ENCODE results near the gene LDLRAD4.
"Not testable (repeated sequence)": the region's sequence is repeated elsewhere in the genome, so short reads cannot be mapped to it uniquely, and the experiment has no call there.

Gene LDLRAD4

GRCh38 chr18:13485604-13486003, 267.0 kb downstream of the LDLRAD4 start:
- H3K27me3 ChIP-seq (replicated peaks; ENCODE audit: control insufficient read depth, insufficient read depth, low read length), result peaks cover 14% of the 10 kb centered on the region
- no peaks in the 10 kb centered on the region for H3K36me3 ChIP-seq (ENCODE audit: control insufficient read depth, insufficient read depth, low read length, severe bottlenecking)
- no peak overlapping the region for H3K9ac ChIP-seq (ENCODE audit: low read length)
- no peak for DNase-seq (ENCODE audit: low read depth)
- no peaks in the 10 kb centered on the region for H3K9me3 ChIP-seq (ENCODE audit: control insufficient read depth, low read length)
- no peaks in the 10 kb centered on the region for H3K4me1 ChIP-seq (ENCODE audit: control insufficient read depth, insufficient read depth, low read length)
- no peak overlapping the region for H3K4me3 ChIP-seq (ENCODE audit: low read length)

- no peak overlapping the region for H3K4me3 ChIP-seq (ENCODE audit: low read length)
- no peaks in the 10 kb centered on the region for H3K4me1 ChIP-seq (ENCODE audit: control insufficient read depth, insufficient read depth, low read length)
- DNase-seq (ENCODE audit: low read depth), result no peak
- no peak overlapping the region for H3K9ac ChIP-seq (ENCODE audit: low read length)
- H3K36me3 ChIP-seq (ENCODE audit: control insufficient read depth, insufficient read depth, low read length, severe bottlenecking), result no peaks in the 10 kb centered on the region
- no peaks in the 10 kb centered on the region for H3K9me3 ChIP-seq (ENCODE audit: control insufficient read depth, low read length)
- peaks cover 14% of the 10 kb centered on the region for H3K27me3 ChIP-seq (replicated peaks; ENCODE audit: control insufficient read depth, insufficient read depth, low read length)
Measured at GRCh38 chr18:13486284-13486683, 267.7 kb downstream of the LDLRAD4 start.

- H3K27me3 ChIP-seq (replicated peaks; ENCODE audit: control insufficient read depth, insufficient read depth, low read length), result peaks cover 14% of the 10 kb centered on the region
- H3K9ac ChIP-seq (ENCODE audit: low read length), result no peak overlapping the region
- no peaks in the 10 kb centered on the region for H3K36me3 ChIP-seq (ENCODE audit: control insufficient read depth, insufficient read depth, low read length, severe bottlenecking)
- no peak for DNase-seq (ENCODE audit: low read depth)
- H3K4me1 ChIP-seq (ENCODE audit: control insufficient read depth, insufficient read depth, low read length), result no peaks in the 10 kb centered on the region
- H3K9me3 ChIP-seq (ENCODE audit: control insufficient read depth, low read length), result no peaks in the 10 kb centered on the region
- no peak overlapping the region for H3K4me3 ChIP-seq (ENCODE audit: low read length)
Measured at GRCh38 chr18:13486686-13487085, 268.1 kb downstream of the LDLRAD4 start.

GRCh38 chr18:13487237-13487636, 268.7 kb downstream of the LDLRAD4 start:
- H3K9me3 ChIP-seq (ENCODE audit: control insufficient read depth, low read length), result no peaks in the 10 kb centered on the region
- no peak overlapping the region for H3K4me3 ChIP-seq (ENCODE audit: low read length)
- peaks cover 17% of the 10 kb centered on the region for H3K27me3 ChIP-seq (replicated peaks; ENCODE audit: control insufficient read depth, insufficient read depth, low read length)
- no peak for DNase-seq (ENCODE audit: low read depth)
- H3K4me1 ChIP-seq (ENCODE audit: control insufficient read depth, insufficient read depth, low read length), result no peaks in the 10 kb centered on the region
- no peak overlapping the region for H3K9ac ChIP-seq (ENCODE audit: low read length)
- H3K36me3 ChIP-seq (ENCODE audit: control insufficient read depth, insufficient read depth, low read length, severe bottlenecking), result no peaks in the 10 kb centered on the region

GRCh38 chr18:13488281-13488929, 269.8 kb downstream of the LDLRAD4 start:
- H3K36me3 ChIP-seq (ENCODE audit: control insufficient read depth, insufficient read depth, low read length, severe bottlenecking), result no peaks in the 10 kb centered on the region
- peaks cover 16% of the 10 kb centered on the region for H3K27me3 ChIP-seq (replicated peaks; ENCODE audit: control insufficient read depth, insufficient read depth, low read length)
- DNase-seq (ENCODE audit: low read depth), result no peak
- no peak overlapping the region for H3K9ac ChIP-seq (ENCODE audit: low read length)
- no peak overlapping the region for H3K4me3 ChIP-seq (ENCODE audit: low read length)
- no peaks in the 10 kb centered on the region for H3K9me3 ChIP-seq (ENCODE audit: control insufficient read depth, low read length)
- H3K4me1 ChIP-seq (ENCODE audit: control insufficient read depth, insufficient read depth, low read length), result no peaks in the 10 kb centered on the region

- not testable (repeated sequence) for DNase-seq (ENCODE audit: low read depth); H3K36me3 ChIP-seq (ENCODE audit: control insufficient read depth, insufficient read depth, low read length, severe bottlenecking); H3K4me3 ChIP-seq (ENCODE audit: low read length); H3K4me1 ChIP-seq (ENCODE audit: control insufficient read depth, insufficient read depth, low read length); H3K9me3 ChIP-seq (ENCODE audit: control insufficient read depth, low read length); H3K9ac ChIP-seq (ENCODE audit: low read length)
- H3K27me3 ChIP-seq (replicated peaks; ENCODE audit: control insufficient read depth, insufficient read depth, low read length), result peaks cover 16% of the 10 kb centered on the region
Measured at GRCh38 chr18:13489303-13489702, 270.7 kb downstream of the LDLRAD4 start.

- Histone ChIP-seq H3K4me3 (ENCODE audit: low read length) (no peak overlapping the region), H3K9me3 (ENCODE audit: control insufficient read depth, low read length) (no peaks in the 10 kb centered on the region), H3K27me3 (replicated peaks; ENCODE audit: control insufficient read depth, insufficient read depth, low read length) (peaks cover 17% of the 10 kb centered on the region), H3K9ac (ENCODE audit: low read length) (no peak overlapping the region), H3K36me3 (ENCODE audit: control insufficient read depth, insufficient read depth, low read length, severe bottlenecking) (no peaks in the 10 kb centered on the region), H3K4me1 (ENCODE audit: control insufficient read depth, insufficient read depth, low read length) (no peaks in the 10 kb centered on the region)
- DNase-seq (ENCODE audit: low read depth), result no peak
Measured at GRCh38 chr18:13491138-13491537, 272.6 kb downstream of the LDLRAD4 start.

- Histone ChIP-seq H3K9ac (ENCODE audit: low read length) (no peak overlapping the region), H3K4me1 (ENCODE audit: control insufficient read depth, insufficient read depth, low read length) (no peaks in the 10 kb centered on the region), H3K9me3 (ENCODE audit: control insufficient read depth, low read length) (no peaks in the 10 kb centered on the region), H3K4me3 (ENCODE audit: low read length) (no peak overlapping the region), H3K36me3 (ENCODE audit: control insufficient read depth, insufficient read depth, low read length, severe bottlenecking) (no peaks in the 10 kb centered on the region), H3K27me3 (replicated peaks; ENCODE audit: control insufficient read depth, insufficient read depth, low read length) (peaks cover 23% of the 10 kb centered on the region)
- no peak for DNase-seq (ENCODE audit: low read depth)
Measured at GRCh38 chr18:13492314-13492713, 273.8 kb downstream of the LDLRAD4 start.

GRCh38 chr18:13493079-13493478, 274.5 kb downstream of the LDLRAD4 start:
- H3K9ac ChIP-seq (ENCODE audit: low read length), result no peak overlapping the region
- no peak overlapping the region for H3K4me3 ChIP-seq (ENCODE audit: low read length)
- H3K9me3 ChIP-seq (ENCODE audit: control insufficient read depth, low read length), result no peaks in the 10 kb centered on the region
- peaks cover 20% of the 10 kb centered on the region for H3K27me3 ChIP-seq (replicated peaks; ENCODE audit: control insufficient read depth, insufficient read depth, low read length)
- no peaks in the 10 kb centered on the region for H3K36me3 ChIP-seq (ENCODE audit: control insufficient read depth, insufficient read depth, low read length, severe bottlenecking)
- H3K4me1 ChIP-seq (ENCODE audit: control insufficient read depth, insufficient read depth, low read length), result no peaks in the 10 kb centered on the region
- no peak for DNase-seq (ENCODE audit: low read depth)

- Histone ChIP-seq H3K9ac (ENCODE audit: low read length) (no peak overlapping the region), H3K27me3 (replicated peaks; ENCODE audit: control insufficient read depth, insufficient read depth, low read length) (peaks cover 19% of the 10 kb centered on the region), H3K4me1 (ENCODE audit: control insufficient read depth, insufficient read depth, low read length) (no peaks in the 10 kb centered on the region), H3K36me3 (ENCODE audit: control insufficient read depth, insufficient read depth, low read length, severe bottlenecking) (no peaks in the 10 kb centered on the region), H3K9me3 (ENCODE audit: control insufficient read depth, low read length) (no peaks in the 10 kb centered on the region), H3K4me3 (ENCODE audit: low read length) (no peak overlapping the region)
- DNase-seq (ENCODE audit: low read depth), result no peak
Measured at GRCh38 chr18:13493725-13494124, 275.2 kb downstream of the LDLRAD4 start.

- H3K9me3 ChIP-seq (ENCODE audit: control insufficient read depth, low read length), result no peaks in the 10 kb centered on the region
- no peak overlapping the region for H3K4me3 ChIP-seq (ENCODE audit: low read length)
- H3K4me1 ChIP-seq (ENCODE audit: control insufficient read depth, insufficient read depth, low read length), result peaks cover 3% of the 10 kb centered on the region
- no peak for DNase-seq (ENCODE audit: low read depth)
- H3K27me3 ChIP-seq (replicated peaks; ENCODE audit: control insufficient read depth, insufficient read depth, low read length), result peaks cover 19% of the 10 kb centered on the region
- no peak overlapping the region for H3K9ac ChIP-seq (ENCODE audit: low read length)
- no peaks in the 10 kb centered on the region for H3K36me3 ChIP-seq (ENCODE audit: control insufficient read depth, insufficient read depth, low read length, severe bottlenecking)
Measured at GRCh38 chr18:13494871-13495445, 276.4 kb downstream of the LDLRAD4 start.

- Histone ChIP-seq H3K4me3 (ENCODE audit: low read length) (no peak overlapping the region), H3K36me3 (ENCODE audit: control insufficient read depth, insufficient read depth, low read length, severe bottlenecking) (no peaks in the 10 kb centered on the region), H3K9ac (ENCODE audit: low read length) (no peak overlapping the region), H3K4me1 (ENCODE audit: control insufficient read depth, insufficient read depth, low read length) (peaks cover 13% of the 10 kb centered on the region), H3K27me3 (replicated peaks; ENCODE audit: control insufficient read depth, insufficient read depth, low read length) (peaks cover 19% of the 10 kb centered on the region), H3K9me3 (ENCODE audit: control insufficient read depth, low read length) (no peaks in the 10 kb centered on the region)
- DNase-seq (ENCODE audit: low read depth), result no peak
Measured at GRCh38 chr18:13495961-13496360, 277.4 kb downstream of the LDLRAD4 start.

Data from adipocyte (in vitro differentiated cells).